H1 (cell line): ENCODE data around the gene ARHGEF28. TPM values are rescaled to one million over a fixed set of nuclear protein-coding genes. Genes with fewer than 3 reads are reported as not detected.

Source experiments
- CTCF ChIA-PET: fragments of 300-600 bp; sonication (Branson Sonifier 250); formaldehyde crosslinking; loops from one replicate; lab custom pipeline; 2021; ENCODE audit not compliant: partially characterized antibody; lab: Charles Lee
- POLR2A ChIA-PET: fragments of 300-600 bp; sonication (Branson Sonifier 250); formaldehyde crosslinking; loops from one replicate; lab custom pipeline; 2021; ENCODE audit warnings: inconsistent platforms; ENCODE audit not compliant: partially characterized antibody; lab: Charles Lee
- DNase-seq, 2 experiments: peaks; one replicate each; pipeline versions ENCODE4 v3.0.0 to v3.0.0-alpha.2; 2010 to 2022; ENCODE audit warnings: low spot score in 2 of 2, low read depth in 1 of 2, mixed read lengths in 1 of 2
- FAIRE-seq: peaks from 2 replicates; lab custom pipeline; 2011; peaks lifted over from hg19 to GRCh38; lab: Jason Lieb, UNC
- H2AFZ ChIP-seq: 2 replicates; pipeline ENCODE4 v1.8.1; 2012; ENCODE audit warnings: low read length, inconsistent platforms
- H2AK5ac ChIP-seq: 2 replicates; pipeline ENCODE4 v1.6.1; 2013; ENCODE audit warnings: low read depth, low read length
- H2BK120ac ChIP-seq: replicated peaks from 2 replicates; pipeline ENCODE3; 2013; ENCODE audit warnings: low read depth, low read length, inconsistent platforms
- H2BK12ac ChIP-seq: 2 replicates; pipeline ENCODE4 v1.6.1; 2013; ENCODE audit warnings: low read depth, low read length
- H2BK15ac ChIP-seq: 2 replicates; pipeline ENCODE4 v1.6.1; 2013; ENCODE audit warnings: low read length
- H2BK20ac ChIP-seq: 2 replicates; pipeline ENCODE4 v1.6.1; 2013; ENCODE audit warnings: low read length
- H2BK5ac ChIP-seq: 2 replicates; pipeline ENCODE4 v1.6.1; 2013; ENCODE audit warnings: low read depth, low read length
- H3K14ac ChIP-seq: 2 replicates; pipeline ENCODE4 v1.6.1; 2013; ENCODE audit warnings: inconsistent platforms; ENCODE audit not compliant: insufficient read length
- H3K18ac ChIP-seq: 2 replicates; pipeline ENCODE4 v1.6.1; 2013; ENCODE audit warnings: low read length; ENCODE audit errors: extremely low read depth
- H3K23ac ChIP-seq: 2 replicates; pipeline ENCODE4 v1.6.1; 2013; ENCODE audit warnings: inconsistent platforms; ENCODE audit not compliant: insufficient read length
- H3K23me2 ChIP-seq: 2 replicates; pipeline ENCODE4 v1.6.1; 2013; ENCODE audit warnings: low read depth, low read length
- H3K27ac ChIP-seq: 2 replicates; pipeline ENCODE4 v1.6.1; 2011; ENCODE audit warnings: low read depth, low read length, inconsistent platforms
- H3K27me3 ChIP-seq, 4 experiments: replicated peaks in 1 of 4; 1 replicate in 1 of 4; 2 replicates in 3 of 4; pipeline versions ENCODE4 v1.6.1 to v1.8.1; 2011 to 2013; ENCODE audit warnings: low read length in 3 of 4, mild to moderate bottlenecking in 3 of 4, inconsistent platforms in 2 of 4, mixed read lengths in 2 of 4, moderate library complexity in 1 of 4; ENCODE audit not compliant: control insufficient read depth in 3 of 4, insufficient read depth in 3 of 4; ENCODE audit errors: extremely low read depth in 1 of 4
- H3K36me3 ChIP-seq, 4 experiments: 2 replicates each; pipeline versions ENCODE4 v1.6.1 to v1.8.1; 2011 to 2013; ENCODE audit warnings: mild to moderate bottlenecking in 4 of 4, low read length in 3 of 4, moderate library complexity in 2 of 4, control low read depth in 1 of 4, inconsistent platforms in 1 of 4; ENCODE audit not compliant: insufficient read depth in 4 of 4, control insufficient read depth in 2 of 4
- H3K4ac ChIP-seq: replicated peaks from 2 replicates; pipeline ENCODE3; 2013; ENCODE audit warnings: low read length, low read depth, mixed read lengths, inconsistent platforms; ENCODE audit not compliant: insufficient read length
- H3K4me1 ChIP-seq, 4 experiments: replicated peaks in 1 of 4; 1 replicate in 1 of 4; 2 replicates in 3 of 4; pipeline versions ENCODE4 v1.6.1 to v1.8.1; 2011 to 2013; ENCODE audit warnings: low read length in 3 of 4, inconsistent platforms in 2 of 4, mixed read lengths in 1 of 4; ENCODE audit not compliant: insufficient read depth in 4 of 4, control insufficient read depth in 3 of 4
- H3K4me2 ChIP-seq, 2 experiments: 2 replicates each; pipeline versions ENCODE4 v1.6.1 to v1.8.1; 2011 to 2013; ENCODE audit warnings: low read depth in 2 of 2, low read length in 2 of 2, control low read depth in 1 of 2, inconsistent platforms in 1 of 2, mild to moderate bottlenecking in 1 of 2; ENCODE audit not compliant: insufficient read depth in 1 of 2
- H3K4me3 ChIP-seq, 4 experiments: fragments of 200-600, 300-600 bp in 1 of 4; sonication (generic), shearing (Covaris generic), sonication (Bioruptor Twin) in 1 of 4; 2 replicates each; pipeline versions ENCODE4 v1.5.1 to v1.8.1; 2011 to 2016; ENCODE audit warnings: low read length in 4 of 4, low read depth in 3 of 4, control low read depth in 2 of 4, inconsistent platforms in 2 of 4, mild to moderate bottlenecking in 2 of 4, mixed read lengths in 1 of 4, moderate library complexity in 1 of 4; ENCODE audit not compliant: insufficient read depth in 2 of 4; ENCODE audit errors: extremely low read depth in 1 of 4
- H3K56ac ChIP-seq: replicated peaks from 2 replicates; pipeline ENCODE3; 2013; ENCODE audit warnings: low read depth, mild to moderate bottlenecking, mixed read lengths, low read length, inconsistent platforms; ENCODE audit not compliant: insufficient read length
- H3K79me1 ChIP-seq: 2 replicates; pipeline ENCODE4 v1.6.1; 2013; ENCODE audit warnings: low read depth, low read length, control low read depth
- H3K79me2 ChIP-seq, 2 experiments: 2 replicates each; pipeline versions ENCODE4 v1.6.1 to v1.8.1; 2012 to 2013; ENCODE audit warnings: low read length in 2 of 2, mild to moderate bottlenecking in 2 of 2, inconsistent platforms in 1 of 2; ENCODE audit not compliant: insufficient read depth in 2 of 2, control insufficient read depth in 1 of 2
- H3K9ac ChIP-seq, 4 experiments: replicated peaks in 1 of 4; 1 replicate in 1 of 4; 2 replicates in 3 of 4; pipeline versions ENCODE4 v1.6.1 to v1.8.1; 2011 to 2013; ENCODE audit warnings: low read depth in 3 of 4, low read length in 3 of 4, control low read depth in 2 of 4, mild to moderate bottlenecking in 2 of 4, moderate library complexity in 2 of 4, inconsistent platforms in 1 of 4; ENCODE audit errors: extremely low read depth in 1 of 4
- H3K9me3 ChIP-seq, 2 experiments: 2 replicates each; pipeline versions ENCODE4 v1.6.1 to v1.8.1; 2012 to 2013; ENCODE audit warnings: mild to moderate bottlenecking in 2 of 2, moderate library complexity in 2 of 2, control low read depth in 1 of 2, inconsistent platforms in 1 of 2, low read depth in 1 of 2, low read length in 1 of 2, mixed read lengths in 1 of 2; ENCODE audit not compliant: insufficient read depth in 2 of 2
- H4K20me1 ChIP-seq, 2 experiments: replicated peaks in 1 of 2; 2 replicates each; pipeline versions ENCODE3 to v1.8.1; 2011 to 2013; ENCODE audit warnings: inconsistent platforms in 2 of 2, low read length in 2 of 2, mild to moderate bottlenecking in 1 of 2; ENCODE audit not compliant: insufficient read depth in 2 of 2, control insufficient read depth in 1 of 2
- H4K5ac ChIP-seq: 2 replicates; pipeline ENCODE4 v1.6.1; 2013; ENCODE audit warnings: low read length, low read depth, mixed read lengths, inconsistent platforms; ENCODE audit not compliant: insufficient read length
- H4K8ac ChIP-seq: 2 replicates; pipeline ENCODE4 v1.8.0; 2013; ENCODE audit warnings: mild to moderate bottlenecking, moderate library complexity, low read length, inconsistent platforms; ENCODE audit not compliant: insufficient read depth; ENCODE audit errors: extremely low read depth
- H4K91ac ChIP-seq: replicated peaks from 2 replicates; pipeline ENCODE3; 2013; ENCODE audit warnings: low read length, mixed read lengths, inconsistent platforms; ENCODE audit not compliant: insufficient read length
- BACH1 ChIP-seq: IDR thresholded peaks from 2 replicates; pipeline ENCODE4 v1.6.1; 2012; ENCODE audit warnings: low read length, improper control_type of control experiment
- CBX5 ChIP-seq: fragments of 300-800, 300-1000 bp; sonication (generic); IDR thresholded peaks from 2 replicates; pipeline ENCODE4 v1.7.1; 2016; ENCODE audit warnings: antibody characterized with exemption, low read length, low read depth
- CBX8 ChIP-seq: fragments of 300-800, 300-1000 bp; sonication (generic); IDR thresholded peaks from 2 replicates; pipeline ENCODE4 v1.7.1; 2016; ENCODE audit warnings: low read depth, low read length, borderline replicate concordance
- CEBPB ChIP-seq: IDR thresholded peaks from 2 replicates; pipeline ENCODE4 v1.6.1; 2012; ENCODE audit warnings: low read depth, low read length
- CHD2 ChIP-seq: IDR thresholded peaks from 2 replicates; pipeline ENCODE4 v1.6.1; 2012; ENCODE audit warnings: low read length, improper control_type of control experiment
- EZH2 ChIP-seq: fragments of 200-600 bp; sonication (generic); IDR thresholded peaks from 2 replicates; pipeline ENCODE4 v1.7.1; 2012; ENCODE audit warnings: low read depth, mild to moderate bottlenecking, moderate library complexity, low read length, inconsistent platforms; ENCODE audit not compliant: severe bottlenecking
- HDAC2 ChIP-seq, 2 experiments: fragments of 300-600 bp in 1 of 2; sonication (generic) in 1 of 2; IDR thresholded peaks; 2 replicates each; pipeline ENCODE4 v1.6.1; 2011 to 2012; ENCODE audit warnings: low read depth in 2 of 2, low read length in 2 of 2, mild to moderate bottlenecking in 2 of 2, moderate library complexity in 2 of 2, borderline replicate concordance in 1 of 2, inconsistent platforms in 1 of 2
- HDAC6 ChIP-seq: IDR thresholded peaks from one replicate; pipeline ENCODE4 v1.7.1; 2012; ENCODE audit warnings: low read depth, mild to moderate bottlenecking, inconsistent platforms, low read length, moderate library complexity
- JUND ChIP-seq: IDR thresholded peaks from 2 replicates; pipeline ENCODE4 v1.6.1; 2011; ENCODE audit warnings: mild to moderate bottlenecking, improper control_type of control experiment, low read length
- KDM1A ChIP-seq: fragments of 200-600, 300-600 bp; sonication (generic); IDR thresholded peaks from 2 replicates; pipeline ENCODE4 v1.7.1; 2016; ENCODE audit warnings: mild to moderate bottlenecking, low read length, borderline replicate concordance
- NRF1 ChIP-seq: IDR thresholded peaks from 2 replicates; pipeline ENCODE4 v1.6.1; 2011; ENCODE audit warnings: mild to moderate bottlenecking, low read depth, low read length, improper control_type of control experiment
- PHF8 ChIP-seq: fragments of 200-600 bp; sonication (generic); conservative IDR thresholded peaks from 2 replicates; pipeline ENCODE4 v1.7.1; 2012; ENCODE audit warnings: low read depth, mild to moderate bottlenecking, inconsistent platforms, low read length, moderate library complexity
- RFX5 ChIP-seq: IDR thresholded peaks from 2 replicates; pipeline ENCODE4 v1.6.1; 2011; ENCODE audit warnings: low read depth, low read length, improper control_type of control experiment, borderline replicate concordance
- RXRA ChIP-seq: IDR thresholded peaks from 2 replicates; pipeline ENCODE4 v1.6.1; 2011; ENCODE audit warnings: low read depth, mild to moderate bottlenecking, low read length, moderate library complexity; ENCODE audit not compliant: insufficient read depth
- SIRT6 ChIP-seq: IDR thresholded peaks from one replicate; pipeline ENCODE4 v1.7.1; 2012; ENCODE audit warnings: low read length, inconsistent platforms
- TAF1 ChIP-seq: IDR thresholded peaks from 2 replicates; pipeline ENCODE4 v1.6.1; 2011; ENCODE audit warnings: mild to moderate bottlenecking, low read depth, low read length
- TEAD4 ChIP-seq: IDR thresholded peaks from 2 replicates; pipeline ENCODE4 v1.6.1; 2012; ENCODE audit warnings: low read depth, low read length, inconsistent platforms, mixed read lengths
- polyA plus RNA-seq, 7 experiments: library from polyadenylated mRNA; depleted of rRNA in 3 of 7; stranded (reverse) in 5 of 7; unstranded in 2 of 7; fragments of >200 nt in 5 of 7; fragments of 200-250 nt in 2 of 7; gene quantifications; 1 replicate in 5 of 7; 2 replicates in 1 of 7; 4 replicates in 1 of 7; pipeline versions ENCODE4 v1.2.1 to v1.2.3, GENCODE V29; 2011 to 2013; ENCODE audit warnings: missing spikeins in 2 of 7, mixed read lengths in 2 of 7
- total RNA-seq: library from RNA; stranded (reverse); fragmentation: NEBNext Ultra II Directional; extraction: Animal tissue kit (Norgen Biotek cat#: 25700); gene quantifications from 2 replicates; pipeline ENCODE4 v1.2.1, GENCODE V29; 2021

Gene ARHGEF28
- total and polyA plus RNA-seq, 2 of the 8 experiments (the other 6 are each of a cell fraction or from before 2014, with no cell fraction given), result 0.33 to 1.0 TPM

DNA sequence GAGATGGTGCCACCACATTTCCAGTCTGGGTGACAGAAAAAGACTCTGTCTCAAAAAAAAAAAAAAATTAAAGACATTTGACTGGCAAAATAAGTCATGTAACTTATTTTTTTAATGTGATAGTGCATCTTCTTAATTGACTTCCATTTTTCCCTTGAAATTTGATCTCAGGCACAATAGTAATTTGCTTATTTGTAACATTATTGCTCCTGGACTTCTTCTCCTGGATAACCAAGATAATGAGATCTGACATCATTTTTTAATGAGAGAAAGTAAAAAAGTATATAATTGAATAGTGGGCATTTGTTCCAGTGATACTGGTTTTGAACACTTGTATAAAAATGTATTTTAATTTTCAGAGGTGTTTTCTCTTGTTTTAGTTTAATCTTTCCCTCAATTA lies 3.5 kb downstream of the ARHGEF28 start:
- Histone ChIP-seq H2BK15ac (no peak overlapping the region), H3K79me2 (no peaks in the 10 kb centered on the region), H3K27ac (no peak overlapping the region), H2AK5ac (no peak overlapping the region), H3K56ac (no peak overlapping the region), H3K4me3 (no peak overlapping the region), H3K23ac (no peak overlapping the region), H3K9me3 (no peaks in the 10 kb centered on the region), H3K14ac (no peak overlapping the region), H2BK12ac (no peak overlapping the region), H3K18ac (no peak overlapping the region), H3K23me2 (peaks cover 6% of the 10 kb centered on the region; the same call in 1 of the 2 replicates), H2BK120ac (no peak overlapping the region), H3K36me3 (no peaks in the 10 kb centered on the region), H2BK20ac (no peak overlapping the region), H4K8ac (no peak overlapping the region), H3K27me3 (peaks cover 8 to 20% (median 14%) of the 10 kb centered on the region in 4 experiments), H2AFZ (no peak overlapping the region), H3K9ac (no peak overlapping the region), H4K91ac (no peak overlapping the region), H4K5ac (no peak overlapping the region), H3K4me1 (peaks cover 0 to 11% (median 1%) of the 10 kb centered on the region in 4 experiments; a peak in 2 of 7 replicates), H3K4me2 (no peak overlapping the region), H2BK5ac (no peak overlapping the region), H3K79me1 (no peaks in the 10 kb centered on the region), H3K4ac (no peak overlapping the region), H4K20me1 (no peaks in the 10 kb centered on the region)
- ChIA-PET POLR2A (no interaction called here), CTCF (interaction anchor here (0.8 kb wide), 1 partner anchor 23 kb away, joined by 3 read pairs; no protein-coding TSS in a partner anchor)
- DNase-seq (no peak), FAIRE-seq (no peak)
- no peak for TF ChIP-seq TAF1
- no peak for TF ChIP-seq RFX5
- no peak for TF ChIP-seq TEAD4
- TF ChIP-seq BACH1, result no peak
- no peak for TF ChIP-seq NRF1
- no peak for TF ChIP-seq JUND
- TF ChIP-seq EZH2, result no peak
- TF ChIP-seq HDAC6, result no peak
- no peak for TF ChIP-seq PHF8
- no peak for TF ChIP-seq CBX8
- no peak for TF ChIP-seq RXRA
- TF ChIP-seq KDM1A, result no peak
- TF ChIP-seq CEBPB, result no peak
- no peak for TF ChIP-seq SIRT6
- TF ChIP-seq HDAC2 (IDR thresholded peaks at IDR 0.05; ENCODE audit: borderline replicate concordance in 1 of 2, low read depth in 2 of 2, low read length in 2 of 2), result no peak
- no peak for TF ChIP-seq CBX5
- no peak for TF ChIP-seq CHD2
